K562 (cell line): ENCODE data around the gene NREP. TPM values are rescaled to one million over a fixed set of nuclear protein-coding genes. Genes with fewer than 3 reads are reported as not detected.

Experiments used
- ATAC-seq: fragments of 200-7000 bp; cut with Tn5 transposase; 3 replicates; pipeline ENCODE4 v1.9.1; 2020; ENCODE audit warnings: moderate library complexity
- BruUV-seq: library from RNA; stranded (reverse); fragments of 400-500 nt; replicated peaks from 2 replicates; lab custom pipeline; 2021; lab: Mats Ljungman, UMichigan
- CTCF ChIA-PET: fragments of 300-600 bp; formaldehyde crosslinking; extraction: SDS; loops from one replicate; lab custom pipeline; 2021; ENCODE audit warnings: low intra/inter-chr PET ratio; lab: Yijun Ruan, JAX
- POLR2A ChIA-PET: fragments of 300-600, 350-650 bp; sonication (Branson Sonifier 250); formaldehyde crosslinking; extraction: SDS; loops from one replicate; lab custom pipeline; 2021; ENCODE audit warnings: antibody characterized with exemption, inconsistent platforms; lab: Yijun Ruan, JAX
- DNase-seq, 4 experiments: peaks; one replicate each; pipeline versions ENCODE4 v3.0.0 to v3.0.0-alpha.2; 2011 to 2018; ENCODE audit warnings: low spot score in 3 of 4, mixed read lengths in 3 of 4; ENCODE audit errors: extremely low read depth in 1 of 4
- FAIRE-seq: peaks from 2 replicates; lab custom pipeline; 2011; peaks lifted over from hg19 to GRCh38; lab: Jason Lieb, UNC
- H2AFZ ChIP-seq: 2 replicates; pipeline ENCODE4 v1.6.0; 2011; ENCODE audit warnings: low read depth, low read length, control low read depth, inconsistent platforms
- H3K27ac ChIP-seq: fragments of 200-600 bp; 3 replicates; pipeline ENCODE4 v1.8.0; 2011; ENCODE audit warnings: low read depth, mild to moderate bottlenecking, control low read depth, inconsistent platforms, low read length, moderate library complexity, mixed read lengths; ENCODE audit errors: extremely low read depth
- H3K27me3 ChIP-seq, 2 experiments: fragments of 300-600 bp in 1 of 2; 2 replicates in 1 of 2; 3 replicates in 1 of 2; pipeline versions ENCODE4 v1.6.0 to v1.8.0; 2011; ENCODE audit warnings: inconsistent platforms in 2 of 2, low read length in 2 of 2, mild to moderate bottlenecking in 1 of 2, mixed read lengths in 1 of 2, moderate library complexity in 1 of 2; ENCODE audit not compliant: control insufficient read depth in 2 of 2, insufficient read depth in 2 of 2
- H3K36me3 ChIP-seq: fragments of 300-600 bp; 3 replicates; pipeline ENCODE4 v1.8.0; 2011; ENCODE audit warnings: mild to moderate bottlenecking, low read length, inconsistent platforms; ENCODE audit not compliant: control insufficient read depth, insufficient read depth
- H3K4me1 ChIP-seq, 2 experiments: fragments of 200-600 bp in 1 of 2; replicated peaks in 1 of 2; 2 replicates in 1 of 2; 3 replicates in 1 of 2; pipeline versions ENCODE4 v1.5.1 to v1.8.0; 2011; ENCODE audit warnings: inconsistent platforms in 2 of 2, low read length in 2 of 2, mild to moderate bottlenecking in 1 of 2, mixed read lengths in 1 of 2, moderate library complexity in 1 of 2; ENCODE audit not compliant: control insufficient read depth in 2 of 2, insufficient read depth in 2 of 2
- H3K4me2 ChIP-seq: 2 replicates; pipeline ENCODE4 v1.6.1; 2011; ENCODE audit warnings: low read length, control low read depth, inconsistent platforms, mixed read lengths; ENCODE audit not compliant: insufficient read depth
- H3K4me3 ChIP-seq: fragments of 200-600 bp; sonication (generic), shearing (Covaris generic); 2 replicates; pipeline ENCODE4 v1.5.1; 2016; ENCODE audit warnings: control low read depth, inconsistent platforms
- H3K79me2 ChIP-seq: fragments of 200-600 bp; 3 replicates; pipeline ENCODE4 v1.8.0; 2011; ENCODE audit warnings: low read length, inconsistent platforms; ENCODE audit not compliant: control insufficient read depth, insufficient read depth
- H3K9ac ChIP-seq, 2 experiments: 2 replicates each; pipeline versions ENCODE4 v1.6.0 to v1.6.1; 2011; ENCODE audit warnings: low read depth in 2 of 2, low read length in 2 of 2, control low read depth in 1 of 2, inconsistent platforms in 1 of 2, mild to moderate bottlenecking in 1 of 2, mixed read lengths in 1 of 2; ENCODE audit not compliant: insufficient read depth in 1 of 2
- H3K9me1 ChIP-seq: one replicate; pipeline ENCODE4 v1.6.0; 2011; ENCODE audit warnings: inconsistent platforms, mild to moderate bottlenecking, low read length, moderate library complexity; ENCODE audit not compliant: control insufficient read depth, insufficient read depth
- H3K9me3 ChIP-seq: replicated peaks from 2 replicates; pipeline ENCODE4 v1.5.1; 2011; ENCODE audit warnings: low read depth, low read length, inconsistent platforms; ENCODE audit not compliant: control insufficient read depth, insufficient read depth
- H4K20me1 ChIP-seq: replicated peaks from 2 replicates; pipeline ENCODE4 v1.6.1; 2011; ENCODE audit warnings: low read length, inconsistent platforms, mixed read lengths; ENCODE audit not compliant: control insufficient read depth, insufficient read depth
- BCL6 ChIP-seq: fragments of 250-450 bp; sonication (Bioruptor Pico); IDR thresholded peaks from 2 replicates; pipeline ENCODE4 v1.4.0; 2020
- CEBPB ChIP-seq: fragments of 450-650 bp; IDR thresholded peaks from 2 replicates; pipeline ENCODE4 v1.6.1; 2016; ENCODE audit warnings: missing genetic modification characterization, missing compliant biosample characterization
- CHD1 ChIP-seq: fragments of 200-600 bp; sonication (generic); IDR thresholded peaks from one replicate; pipeline ENCODE4 v1.6.1; 2012; ENCODE audit warnings: mild to moderate bottlenecking, moderate library complexity, low read length, inconsistent platforms
- DNMT1 ChIP-seq: fragments of 450-650 bp; IDR thresholded peaks from 2 replicates; pipeline ENCODE4 v1.6.1; 2016; ENCODE audit warnings: antibody characterized with exemption, mild to moderate bottlenecking
- HSF4 ChIP-seq: fragments of 250-450 bp; sonication (Bioruptor Pico); IDR thresholded peaks from 2 replicates; pipeline ENCODE4 v2.1.2; 2022; ENCODE audit warnings: mild to moderate bottlenecking, moderate library complexity, borderline replicate concordance
- ZNF140 ChIP-seq: fragments of 250-450 bp; sonication (Bioruptor Pico); IDR thresholded peaks from 2 replicates; pipeline ENCODE4 v1.8.0; 2021; ENCODE audit warnings: moderate library complexity, mild to moderate bottlenecking, inconsistent platforms
- ZNF695 ChIP-seq: fragments of 450-650 bp; formaldehyde crosslinking; IDR thresholded peaks from 2 replicates; pipeline ENCODE4 v1.4.0; 2020; ENCODE audit warnings: mild to moderate bottlenecking, moderate library complexity
- WGBS: fragments of 100-300 bp; shearing (Covaris generic); methylation state at CpG from one replicate; pipeline ENCODE4 v1.1.6; 2016; ENCODE audit warnings: low coverage, mixed read lengths; ENCODE audit not compliant: insufficient coverage; ENCODE audit errors: missing lambda C conversion rate; 5-methylcytosine and 5-hydroxymethylcytosine counted together
- in situ Hi-C: fragments of 300-500 bp; cut with MboI; formaldehyde crosslinking; loops from 4 replicates; pipeline ENCODE4 v1.15.0; 2018; ENCODE audit warnings: inconsistent platforms, mixed read lengths
- intact Hi-C: fragments of 100-400 bp; cut with micrococcal nuclease; formaldehyde crosslinking; loops from 2 replicates; pipeline ENCODE4 v1.14.2; 2022
- polyA plus RNA-seq, 8 experiments: library from polyadenylated mRNA; depleted of rRNA in 4 of 8; stranded (reverse) in 5 of 8; unstranded in 3 of 8; fragments of >200 nt; fragmentation: Nextera tagmentation in 2 of 8; fragmentation: Illumina TruSeq in 1 of 8; extraction: Ambion mirVana in 2 of 8; extraction: Trizol in 1 of 8; gene quantifications; 2 replicates each; pipeline versions ENCODE4 v1.2.1 to v1.2.3, GENCODE V29; 2011 to 2014; ENCODE audit warnings: inconsistent platforms in 1 of 8, missing spikeins in 1 of 8
- total RNA-seq, 7 experiments: library from RNA; depleted of rRNA in 6 of 7; stranded (reverse); fragments of >200 nt in 6 of 7; fragmentation: Illumina TruSeq in 2 of 7; extraction: Trizol in 2 of 7; gene quantifications; 2 replicates each; pipeline versions ENCODE4 v1.2.1 to v1.2.3, GENCODE V29; 2011 to 2021; ENCODE audit warnings: low replicate concordance in 1 of 7
- TF ChIP-seq, protein P1 (sequence below): fragments of 250-450 bp; sonication (Bioruptor Pico); IDR thresholded peaks from 2 replicates; pipeline ENCODE4 v1.4.0; 2020
- TF ChIP-seq, protein P2 (sequence below): fragments of 150-350 bp; conservative IDR thresholded peaks from 2 replicates; pipeline ENCODE4 v1.6.1; 2014; ENCODE audit warnings: low read length
- TF ChIP-seq, protein P3 (sequence below): conservative IDR thresholded peaks from 2 replicates; pipeline ENCODE4 v1.6.1; 2011; ENCODE audit warnings: low read depth, mild to moderate bottlenecking, low read length; ENCODE audit not compliant: control insufficient read depth

NREP gene
- total and polyA plus RNA-seq, 9 of the 15 experiments (the other 6 are each of a cell fraction or from before 2014, with no cell fraction given): 0.08 to 0.58 (median 0.23) TPM; not detected in 1

DNA sequence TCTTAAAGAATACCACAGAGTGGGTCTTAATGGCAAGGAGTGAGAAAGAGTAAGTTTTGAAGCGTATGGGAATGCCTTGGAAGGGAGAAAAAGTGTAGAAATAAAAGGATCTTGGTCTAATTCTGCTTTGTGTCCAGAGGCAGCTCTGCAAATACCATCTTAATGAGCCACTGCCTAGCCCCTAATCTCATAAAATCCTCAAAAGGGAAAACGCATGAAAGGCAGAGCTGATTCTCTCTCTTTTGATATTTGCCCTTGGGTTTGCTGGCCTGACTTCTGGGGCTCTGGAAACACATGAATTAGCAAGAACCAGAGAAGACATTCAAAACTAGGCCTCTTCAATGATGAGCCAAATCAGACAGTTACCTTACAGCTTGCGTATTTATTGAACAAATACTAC, 28.1 kb downstream of the NREP start:
- H3K4me1 ChIP-seq: no peaks in the 10 kb centered on the region
- no peaks in the 10 kb centered on the region for H4K20me1 ChIP-seq
- DNase-seq (no peak), FAIRE-seq (no peak), ATAC-seq (no peak)
- H3K4me3 ChIP-seq: no peak overlapping the region
- in situ Hi-C loops (no loop called here), intact Hi-C loops (no loop called here)
- H3K27me3 ChIP-seq: no peaks in the 10 kb centered on the region
- no peaks in the 10 kb centered on the region for H3K9me1 ChIP-seq
- no peak for TF ChIP-seq HSF4
- TF ChIP-seq, protein P1, sequence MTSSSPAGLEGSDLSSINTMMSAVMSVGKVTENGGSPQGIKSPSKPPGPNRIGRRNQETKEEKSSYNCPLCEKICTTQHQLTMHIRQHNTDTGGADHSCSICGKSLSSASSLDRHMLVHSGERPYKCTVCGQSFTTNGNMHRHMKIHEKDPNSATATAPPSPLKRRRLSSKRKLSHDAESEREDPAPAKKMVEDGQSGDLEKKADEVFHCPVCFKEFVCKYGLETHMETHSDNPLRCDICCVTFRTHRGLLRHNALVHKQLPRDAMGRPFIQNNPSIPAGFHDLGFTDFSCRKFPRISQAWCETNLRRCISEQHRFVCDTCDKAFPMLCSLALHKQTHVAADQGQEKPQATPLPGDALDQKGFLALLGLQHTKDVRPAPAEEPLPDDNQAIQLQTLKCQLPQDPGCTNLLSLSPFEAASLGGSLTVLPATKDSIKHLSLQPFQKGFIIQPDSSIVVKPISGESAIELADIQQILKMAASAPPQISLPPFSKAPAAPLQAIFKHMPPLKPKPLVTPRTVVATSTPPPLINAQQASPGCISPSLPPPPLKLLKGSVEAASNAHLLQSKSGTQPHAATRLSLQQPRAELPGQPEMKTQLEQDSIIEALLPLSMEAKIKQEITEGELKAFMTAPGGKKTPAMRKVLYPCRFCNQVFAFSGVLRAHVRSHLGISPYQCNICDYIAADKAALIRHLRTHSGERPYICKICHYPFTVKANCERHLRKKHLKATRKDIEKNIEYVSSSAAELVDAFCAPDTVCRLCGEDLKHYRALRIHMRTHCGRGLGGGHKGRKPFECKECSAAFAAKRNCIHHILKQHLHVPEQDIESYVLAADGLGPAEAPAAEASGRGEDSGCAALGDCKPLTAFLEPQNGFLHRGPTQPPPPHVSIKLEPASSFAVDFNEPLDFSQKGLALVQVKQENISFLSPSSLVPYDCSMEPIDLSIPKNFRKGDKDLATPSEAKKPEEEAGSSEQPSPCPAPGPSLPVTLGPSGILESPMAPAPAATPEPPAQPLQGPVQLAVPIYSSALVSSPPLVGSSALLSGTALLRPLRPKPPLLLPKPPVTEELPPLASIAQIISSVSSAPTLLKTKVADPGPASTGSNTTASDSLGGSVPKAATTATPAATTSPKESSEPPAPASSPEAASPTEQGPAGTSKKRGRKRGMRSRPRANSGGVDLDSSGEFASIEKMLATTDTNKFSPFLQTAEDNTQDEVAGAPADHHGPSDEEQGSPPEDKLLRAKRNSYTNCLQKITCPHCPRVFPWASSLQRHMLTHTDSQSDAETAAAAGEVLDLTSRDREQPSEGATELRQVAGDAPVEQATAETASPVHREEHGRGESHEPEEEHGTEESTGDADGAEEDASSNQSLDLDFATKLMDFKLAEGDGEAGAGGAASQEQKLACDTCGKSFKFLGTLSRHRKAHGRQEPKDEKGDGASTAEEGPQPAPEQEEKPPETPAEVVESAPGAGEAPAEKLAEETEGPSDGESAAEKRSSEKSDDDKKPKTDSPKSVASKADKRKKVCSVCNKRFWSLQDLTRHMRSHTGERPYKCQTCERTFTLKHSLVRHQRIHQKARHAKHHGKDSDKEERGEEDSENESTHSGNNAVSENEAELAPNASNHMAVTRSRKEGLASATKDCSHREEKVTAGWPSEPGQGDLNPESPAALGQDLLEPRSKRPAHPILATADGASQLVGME (CRISPR knock-in tag): no peak
- TF ChIP-seq CHD1: no peak
- no peak for TF ChIP-seq BCL6 (CRISPR knock-in tag)
- no peak for TF ChIP-seq CEBPB (tag)
- no peak for TF ChIP-seq ZNF140
- TF ChIP-seq DNMT1: no peak
- TF ChIP-seq, protein P2, sequence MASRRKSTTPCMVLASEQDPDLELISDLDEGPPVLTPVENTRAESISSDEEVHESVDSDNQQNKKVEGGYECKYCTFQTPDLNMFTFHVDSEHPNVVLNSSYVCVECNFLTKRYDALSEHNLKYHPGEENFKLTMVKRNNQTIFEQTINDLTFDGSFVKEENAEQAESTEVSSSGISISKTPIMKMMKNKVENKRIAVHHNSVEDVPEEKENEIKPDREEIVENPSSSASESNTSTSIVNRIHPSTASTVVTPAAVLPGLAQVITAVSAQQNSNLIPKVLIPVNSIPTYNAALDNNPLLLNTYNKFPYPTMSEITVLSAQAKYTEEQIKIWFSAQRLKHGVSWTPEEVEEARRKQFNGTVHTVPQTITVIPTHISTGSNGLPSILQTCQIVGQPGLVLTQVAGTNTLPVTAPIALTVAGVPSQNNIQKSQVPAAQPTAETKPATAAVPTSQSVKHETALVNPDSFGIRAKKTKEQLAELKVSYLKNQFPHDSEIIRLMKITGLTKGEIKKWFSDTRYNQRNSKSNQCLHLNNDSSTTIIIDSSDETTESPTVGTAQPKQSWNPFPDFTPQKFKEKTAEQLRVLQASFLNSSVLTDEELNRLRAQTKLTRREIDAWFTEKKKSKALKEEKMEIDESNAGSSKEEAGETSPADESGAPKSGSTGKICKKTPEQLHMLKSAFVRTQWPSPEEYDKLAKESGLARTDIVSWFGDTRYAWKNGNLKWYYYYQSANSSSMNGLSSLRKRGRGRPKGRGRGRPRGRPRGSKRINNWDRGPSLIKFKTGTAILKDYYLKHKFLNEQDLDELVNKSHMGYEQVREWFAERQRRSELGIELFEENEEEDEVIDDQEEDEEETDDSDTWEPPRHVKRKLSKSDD: no peak
- TF ChIP-seq ZNF695 (CRISPR knock-in tag): no peak
- TF ChIP-seq, protein P3, sequence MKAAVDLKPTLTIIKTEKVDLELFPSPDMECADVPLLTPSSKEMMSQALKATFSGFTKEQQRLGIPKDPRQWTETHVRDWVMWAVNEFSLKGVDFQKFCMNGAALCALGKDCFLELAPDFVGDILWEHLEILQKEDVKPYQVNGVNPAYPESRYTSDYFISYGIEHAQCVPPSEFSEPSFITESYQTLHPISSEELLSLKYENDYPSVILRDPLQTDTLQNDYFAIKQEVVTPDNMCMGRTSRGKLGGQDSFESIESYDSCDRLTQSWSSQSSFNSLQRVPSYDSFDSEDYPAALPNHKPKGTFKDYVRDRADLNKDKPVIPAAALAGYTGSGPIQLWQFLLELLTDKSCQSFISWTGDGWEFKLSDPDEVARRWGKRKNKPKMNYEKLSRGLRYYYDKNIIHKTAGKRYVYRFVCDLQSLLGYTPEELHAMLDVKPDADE: no peak
- no TSS peak for BruUV-seq
- CTCF ChIA-PET: no interaction called here
- H3K27ac ChIP-seq: no peak overlapping the region
- H2AFZ ChIP-seq: no peak overlapping the region
- 0% methylated on average over 3 of the region's 3 CpGs for WGBS
- no peak overlapping the region for H3K4me2 ChIP-seq
- no peaks in the 10 kb centered on the region for H3K9me3 ChIP-seq
- H3K79me2 ChIP-seq: no peaks in the 10 kb centered on the region
- POLR2A ChIA-PET: no interaction called here
- no peak overlapping the region for H3K9ac ChIP-seq
- no peaks in the 10 kb centered on the region for H3K36me3 ChIP-seq
